Sigmoid colon (tissue), 3 donors: ENCODE results near the gene OTOA.
"Not testable (repeated sequence)": the region's sequence is repeated elsewhere in the genome, so short reads cannot be mapped to it uniquely, and the experiment has no call there.

Source experiments
- CTCF ChIP-seq, 4 experiments: fragments of 450-650 bp in 3 of 4; fragments of 200-600 bp in 1 of 4; IDR thresholded peaks; one replicate each; pipeline ENCODE4 v1.5.1; 2016 to 2019; ENCODE audit warnings: antibody characterized with exemption in 4 of 4, mild to moderate bottlenecking in 3 of 4, moderate library complexity in 2 of 4
- POLR2A ChIP-seq, 2 donors: fragments of 450-650 bp; IDR thresholded peaks; one replicate each; pipeline ENCODE4 v1.6.1; 2016; ENCODE audit warnings: antibody characterized with exemption in 2 of 2, mild to moderate bottlenecking in 2 of 2, moderate library complexity in 2 of 2

GRCh38 chr16:21768280-21768679, 104.5 kb downstream of the OTOA start:
- not testable (repeated sequence) for TF ChIP-seq POLR2A, CTCF (IDR thresholded peaks at IDR 0.05)
